Testis (tissue), 3 donors: ENCODE data around the gene STK38. TPM values are rescaled to one million over a fixed set of nuclear protein-coding genes. Genes with fewer than 3 reads are reported as not detected.
"Not testable (repeated sequence)": the region's sequence is repeated elsewhere in the genome, so short reads cannot be mapped to it uniquely, and the experiment has no call there.

Experiments used
- DNase-seq: peaks from one replicate; pipeline ENCODE4 v3.0.0-alpha.2; 2019
- H3K27ac ChIP-seq, 2 donors: fragments of 200-600 bp; sonication (generic); one replicate each; pipeline ENCODE4 v1.5.1; 2019
- H3K27me3 ChIP-seq: fragments of 200-600 bp; sonication (generic); one replicate; pipeline ENCODE4 v1.5.1; 2019
- H3K36me3 ChIP-seq: fragments of 200-600 bp; sonication (generic); one replicate; pipeline ENCODE4 v1.5.1; 2017; ENCODE audit warnings: low read depth; ENCODE audit errors: missing control alignments
- H3K4me1 ChIP-seq: fragments of 200-600 bp; sonication (generic); one replicate; pipeline ENCODE4 v1.5.1; 2019
- H3K4me3 ChIP-seq, 2 donors: fragments of 200-600 bp; sonication (generic); one replicate each; pipeline ENCODE4 v1.5.1; 2017 to 2019
- H3K9me3 ChIP-seq: fragments of 200-600 bp; sonication (generic); one replicate; pipeline ENCODE4 v1.5.1; 2017
- CTCF ChIP-seq, 3 experiments: fragments of 450-650 bp in 2 of 3; fragments of 200-600 bp in 1 of 3; sonication (generic) in 1 of 3; IDR thresholded peaks; one replicate each; pipeline ENCODE4 v1.5.1; 2016 to 2019; ENCODE audit warnings: antibody characterized with exemption in 3 of 3, mild to moderate bottlenecking in 2 of 3, moderate library complexity in 1 of 3
- POLR2A ChIP-seq: fragments of 450-650 bp; IDR thresholded peaks from one replicate; pipeline ENCODE4 v1.6.1; 2017; ENCODE audit warnings: antibody characterized with exemption, mild to moderate bottlenecking, moderate library complexity
- WGBS, 2 donors: methylation state at CpG; one replicate each; pipeline ENCODE4 v1.1.5; 2018; 5-methylcytosine and 5-hydroxymethylcytosine counted together
- intact Hi-C: fragments of 100-400 bp; cut with DNase I; formaldehyde crosslinking; loops from one replicate; pipeline ENCODE4 v1.15.1; 2023; ENCODE audit warnings: low total_unique reads
- polyA plus RNA-seq: library from polyadenylated mRNA; stranded (reverse); fragments of 350-450 nt; fragmentation: Illumina TruSeq; extraction: RNeasy Lipid Tissue Mini Kit (QIAGEN cat#74804); gene quantifications from one replicate; pipeline ENCODE4 v1.2.3, GENCODE V29; 2014; ENCODE audit warnings: low read depth, low replicate concordance; ENCODE audit not compliant: insufficient read depth
- total RNA-seq, 2 donors: library from RNA; depleted of rRNA; stranded (reverse); fragments of >200 nt; gene quantifications; one replicate each; pipeline ENCODE4 v1.2.3, GENCODE V29; 2016

STK38 gene
- total and polyA plus RNA-seq, 3 donors from 2014 or later, result 20.4 to 23.9 (median 22.0) TPM

GRCh38 chr6:36576578-36576977, 29.3 kb upstream of the STK38 start:
- intact Hi-C loops, result no loop called here

GRCh38 chr6:36574679-36575078, 27.4 kb upstream of the STK38 start:
- Histone ChIP-seq H3K27ac (no peak overlapping the region), H3K27me3 (no peaks in the 10 kb centered on the region), H3K9me3 (no peaks in the 10 kb centered on the region), H3K4me1 (peaks cover 19% of the 10 kb centered on the region), H3K4me3 (no peak overlapping the region), H3K36me3 (no peaks in the 10 kb centered on the region)
- DNase-seq, result no peak
- no peak for TF ChIP-seq POLR2A
- TF ChIP-seq CTCF (IDR thresholded peaks at IDR 0.05), result no peak
- intact Hi-C loops, result no loop called here

More at GRCh38 chr6:36576578-36576977, 29.3 kb upstream of the STK38 start:
- no peaks in the 10 kb centered on the region for H3K9me3 ChIP-seq
- TF ChIP-seq CTCF (IDR thresholded peaks at IDR 0.05) (no peak), POLR2A (no peak)
- H3K36me3 ChIP-seq, result no peaks in the 10 kb centered on the region
- 85 to 87% methylated on average over 7 of the region's 7 CpGs for WGBS, 2 donors
- DNase-seq, result no peak
- no peaks in the 10 kb centered on the region for H3K27me3 ChIP-seq
- peak overlapping the region in 1 of 2 donors; percentile 86 for H3K27ac ChIP-seq
- peaks cover 26% of the 10 kb centered on the region for H3K4me1 ChIP-seq
- H3K4me3 ChIP-seq, result no peak overlapping the region

- intact Hi-C loops, H3K27ac ChIP-seq, H3K4me3 ChIP-seq, H3K36me3 ChIP-seq, DNase-seq, H3K27me3 ChIP-seq, H3K9me3 ChIP-seq: not testable (repeated sequence)
- 89 to 95% methylated on average over 12 of the region's 12 CpGs for WGBS, 2 donors
- peaks cover 10% of the 10 kb centered on the region for H3K4me1 ChIP-seq
These were observed 25.4 kb upstream of the STK38 start for GRCh38 chr6:36572353-36573311.

- DNase-seq, result no peak
- Histone ChIP-seq H3K4me3 (no peak overlapping the region), H3K4me1 (peaks cover 4% of the 10 kb centered on the region), H3K27me3 (no peaks in the 10 kb centered on the region), H3K36me3 (no peaks in the 10 kb centered on the region), H3K9me3 (no peaks in the 10 kb centered on the region), H3K27ac (no peak overlapping the region)
- intact Hi-C loops, result no loop called here
- TF ChIP-seq POLR2A (no peak), CTCF (IDR thresholded peaks at IDR 0.05) (no peak)
- WGBS, 2 donors, result 89 to 93% methylated on average over 4 of the region's 4 CpGs
These were observed 24.1 kb upstream of the STK38 start for GRCh38 chr6:36571122-36572043.

GRCh38 chr6:36570264-36570663, 23.0 kb upstream of the STK38 start:
- Histone ChIP-seq H3K4me3 (no peak overlapping the region), H3K9me3 (no peaks in the 10 kb centered on the region), H3K27me3 (no peaks in the 10 kb centered on the region), H3K36me3 (no peaks in the 10 kb centered on the region), H3K4me1 (no peaks in the 10 kb centered on the region), H3K27ac (no peak overlapping the region)
- intact Hi-C loops, result no loop called here
- WGBS, 2 donors, result 79 to 91% methylated on average over 2 of the region's 2 CpGs
- TF ChIP-seq CTCF (IDR thresholded peaks at IDR 0.05) (no peak), POLR2A (no peak)
- DNase-seq, result no peak
